ENCODE data around the gene CAPN12.

GRCh38 chr19:38737921-38738737 lies 6.1 kb downstream of the CAPN12 start:
- no peak for TF ChIP-seq POLR2A (IDR thresholded peaks at IDR 0.05; ENCODE audit: control extremely low read depth in 1 of 2, low read depth in 2 of 2, low read length in 2 of 2)
- no peak for TF ChIP-seq CBX5 (IDR thresholded peaks at IDR 0.05; ENCODE audit: low read depth, low read length)
- peak in 1 of 3 experiments; percentile 36; a peak in 1 of 4 replicates for TF ChIP-seq CTCF (IDR thresholded peaks at IDR 0.05; ENCODE audit: control extremely low read depth in 1 of 3, insufficient read depth in 1 of 3, low read depth in 1 of 3, low read length in 3 of 3)
- no peak for TF ChIP-seq TEAD4 (IDR thresholded peaks at IDR 0.05; ENCODE audit: low read depth, low read length)
- TF ChIP-seq SIN3A (conservative IDR thresholded peaks at IDR 0.05 in 1 of 2, IDR thresholded peaks at IDR 0.05 in 1 of 2; ENCODE audit: low read depth in 1 of 2, low read length in 2 of 2): no peak
- no peak for TF ChIP-seq GTF2F1 (IDR thresholded peaks at IDR 0.05; ENCODE audit: borderline replicate concordance, low read depth, low read length)
- no peak for TF ChIP-seq POLR2AphosphoS5 (IDR thresholded peaks at IDR 0.05; ENCODE audit: low read depth, low read length)
- TF ChIP-seq JUN (IDR thresholded peaks at IDR 0.05; ENCODE audit: low read depth, low read length): no peak
- TF ChIP-seq SRF (IDR thresholded peaks at IDR 0.05; ENCODE audit: low read depth, low read length): no peak
- TF ChIP-seq TAF1 (IDR thresholded peaks at IDR 0.05; ENCODE audit: low read depth, low read length): no peak
- TF ChIP-seq RFX5 (IDR thresholded peaks at IDR 0.05; ENCODE audit: borderline replicate concordance, low read depth, low read length): no peak
- TF ChIP-seq BCL11A (IDR thresholded peaks at IDR 0.05; ENCODE audit: low read depth in 2 of 2, low read length in 2 of 2): no peak
- no peak for TF ChIP-seq SIX5 (IDR thresholded peaks at IDR 0.05; ENCODE audit: low read depth, low read length)
- TF ChIP-seq BRCA1 (IDR thresholded peaks at IDR 0.05; ENCODE audit: low read depth, low read length): no peak
